Fibroblast of skin of right biceps (primary cell): Measurements from ENCODE around the gene ZFAND4.
"Not testable (repeated sequence)": the region's sequence is repeated elsewhere in the genome, so short reads cannot be mapped to it uniquely, and the experiment has no call there.

Experiments
- DNase-seq: peaks from one replicate; pipeline ENCODE4 v3.0.0-alpha.2; 2013

ZFAND4 gene

DNA sequence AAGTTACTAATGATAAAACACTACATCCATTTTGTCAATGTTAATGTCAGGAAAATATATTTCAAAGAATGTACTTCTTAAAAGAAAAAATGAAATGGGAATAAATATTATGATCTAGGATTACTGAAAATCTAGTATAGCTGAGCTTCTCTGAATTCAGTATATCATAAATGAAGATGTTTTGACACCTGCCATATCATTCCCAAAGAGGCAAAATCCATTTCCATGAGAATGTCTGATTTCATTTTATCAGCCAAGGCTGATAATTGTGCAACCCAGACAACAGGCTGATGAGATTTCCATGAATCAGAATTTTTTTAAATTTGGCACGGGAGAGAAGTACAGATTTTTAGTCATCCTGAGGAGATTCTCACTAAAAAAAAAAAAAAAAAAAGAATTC is 32.5 kb downstream of the ZFAND4 start:
- DNase-seq, result no peak

GRCh38 chr10:45627412-45628048 is 45.0 kb downstream of the ZFAND4 start:
- DNase-seq, result no peak

DNA sequence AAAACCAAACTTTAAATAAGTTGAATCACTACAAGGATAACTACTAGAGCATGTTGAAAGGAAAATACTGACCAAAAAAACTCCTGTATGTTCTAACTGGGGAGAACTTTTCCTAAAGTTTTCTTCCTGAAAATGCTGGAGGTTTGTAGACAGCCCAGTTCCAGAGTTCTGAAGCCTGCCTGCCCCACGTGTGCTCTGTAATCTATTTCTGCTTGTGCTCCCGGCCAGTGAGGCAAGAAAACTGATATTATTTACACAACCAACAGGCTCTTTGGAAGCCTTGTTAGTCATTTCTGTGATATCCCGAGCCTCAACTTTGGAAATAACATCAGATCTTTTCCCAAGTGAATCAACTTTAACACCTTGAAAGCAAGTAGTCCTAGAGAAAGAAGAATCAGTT is 46.7 kb downstream of the ZFAND4 start:
- no peak for DNase-seq

DNA sequence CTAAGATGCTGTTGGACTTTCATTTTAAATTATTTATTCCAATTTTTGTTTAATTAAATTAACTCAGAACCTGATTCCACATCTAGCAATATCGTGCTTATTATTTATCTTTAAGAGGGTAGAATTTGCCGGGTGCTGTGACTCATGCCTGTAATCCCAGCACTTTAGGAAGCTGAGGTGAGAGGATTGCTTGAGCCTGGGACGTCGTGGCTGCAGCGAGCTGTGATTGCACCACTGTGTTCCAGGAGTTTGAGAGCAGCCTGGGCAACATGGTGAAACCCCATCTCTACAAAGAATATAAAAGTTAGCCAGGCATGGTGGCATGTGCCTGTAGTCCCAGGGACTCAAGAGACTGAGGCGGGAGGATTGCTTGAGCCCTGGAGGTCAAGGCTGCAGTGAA is 47.8 kb downstream of the ZFAND4 start:
- no peak for DNase-seq

DNA sequence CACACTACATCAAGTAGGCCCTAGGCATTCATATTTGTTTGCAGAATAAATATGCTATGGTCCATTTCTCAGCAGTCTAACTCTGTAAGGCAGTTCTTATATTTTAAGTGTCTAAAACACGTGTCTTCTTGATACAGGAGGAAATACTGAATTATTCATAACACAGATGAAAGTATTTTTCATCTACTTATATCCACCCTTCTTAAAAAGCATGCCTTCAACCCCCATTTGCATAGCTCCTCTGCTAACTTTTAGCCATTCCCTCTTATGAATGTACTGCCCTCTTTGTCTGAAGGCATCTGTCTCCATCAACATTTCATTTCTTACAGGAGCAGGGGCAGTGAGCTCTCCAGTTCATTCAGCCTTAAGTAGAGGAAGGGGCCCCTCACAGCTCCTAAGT is 57.7 kb downstream of the ZFAND4 start:
- no peak for DNase-seq

GRCh38 chr10:45612741-45613140 is 59.8 kb downstream of the ZFAND4 start:
- DNase-seq, result no peak

GRCh38 chr10:45608052-45608451 is 64.5 kb downstream of the ZFAND4 start:
- DNase-seq, result no peak

- no peak for DNase-seq
Measured at GRCh38 chr10:45607276-45607675, 65.3 kb downstream of the ZFAND4 start.

DNA sequence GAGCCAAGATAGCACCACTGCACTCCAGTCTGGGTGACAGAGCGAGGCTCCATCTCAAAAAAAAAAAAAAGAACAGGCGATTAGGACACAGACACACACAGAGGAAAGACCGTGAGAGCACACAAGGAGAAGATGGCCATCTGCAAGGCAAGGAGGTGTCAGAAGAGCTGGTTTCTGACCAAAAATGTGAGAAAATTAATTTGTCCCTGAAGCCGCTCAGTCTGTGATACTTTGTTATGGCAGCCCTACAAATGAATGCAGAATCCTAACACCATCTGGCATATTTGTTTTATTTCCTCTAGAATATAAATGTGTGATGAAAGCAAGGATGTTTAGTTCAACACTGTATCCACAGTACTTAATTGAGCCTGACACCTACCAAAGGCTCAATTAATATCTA is 69.7 kb downstream of the ZFAND4 start:
- no peak for DNase-seq

GRCh38 chr10:45602082-45602730 is 70.4 kb downstream of the ZFAND4 start:
- peak; percentile 11 for DNase-seq

GRCh38 chr10:45601254-45601930 is 71.2 kb downstream of the ZFAND4 start:
- DNase-seq, result not testable (repeated sequence)

DNA sequence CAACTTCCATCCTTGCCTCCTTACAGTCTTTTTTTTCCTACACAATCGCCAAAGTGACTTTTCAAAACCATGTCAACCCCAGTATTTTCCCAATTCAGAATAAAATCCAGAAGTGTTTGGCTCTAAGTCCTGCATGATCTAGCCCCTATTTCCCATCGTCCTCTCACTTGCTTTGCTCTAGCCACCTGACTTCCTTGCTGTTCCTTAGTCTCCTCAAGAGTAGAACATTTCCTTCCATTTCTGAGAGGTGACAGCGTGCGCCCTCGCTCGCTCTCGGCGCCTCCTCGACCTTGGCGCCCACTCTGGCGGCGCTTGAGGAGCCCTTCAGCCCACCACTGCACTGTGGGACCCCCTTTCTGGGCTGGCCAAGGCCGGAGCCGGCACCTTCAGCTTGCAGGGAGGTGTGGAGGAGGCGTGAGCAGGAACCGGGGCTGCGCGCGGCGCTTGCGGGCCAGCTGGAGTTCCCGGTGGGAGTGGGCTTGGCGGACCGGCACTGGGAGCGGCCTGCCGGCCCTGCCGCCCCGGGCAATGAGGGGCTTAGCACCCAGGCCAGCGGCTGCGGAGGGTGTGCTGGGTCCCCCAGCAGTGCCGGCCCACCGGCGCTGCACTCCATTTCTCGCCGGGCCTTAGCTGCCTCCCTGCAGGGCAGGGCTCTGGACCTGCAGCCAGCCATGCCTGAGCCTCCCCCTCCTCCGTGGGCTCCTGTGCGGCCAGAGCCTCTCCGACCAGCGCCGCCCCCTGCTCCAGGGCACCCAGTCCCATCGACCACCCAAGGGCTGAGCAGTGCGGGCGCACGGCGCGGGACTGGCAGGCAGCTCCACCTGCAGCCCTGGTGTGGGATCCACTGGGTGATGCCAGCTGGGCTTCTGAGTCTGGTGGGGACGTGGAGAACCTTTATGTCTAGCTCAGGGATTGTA is 72.0 kb downstream of the ZFAND4 start:
- DNase-seq, result not testable (repeated sequence)

DNA sequence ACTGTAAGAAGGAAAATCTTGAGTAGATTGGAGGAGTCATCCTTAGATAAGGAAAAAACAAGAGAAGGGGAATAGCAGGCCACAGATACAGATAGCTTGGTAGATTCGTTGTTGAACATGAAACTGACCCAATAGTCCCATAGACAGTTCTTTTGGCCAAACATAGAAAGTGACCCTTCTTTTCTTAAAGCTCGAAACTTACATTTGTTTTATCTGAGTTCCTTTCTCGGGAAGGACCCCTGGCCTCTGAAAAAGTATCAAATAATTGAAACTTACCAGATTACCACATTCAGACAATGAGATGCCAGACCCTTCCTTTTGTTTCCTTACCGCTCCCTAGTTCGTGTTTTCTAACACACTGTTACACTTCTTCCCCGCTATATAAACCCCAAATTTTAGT is 72.9 kb downstream of the ZFAND4 start:
- DNase-seq, result no peak

GRCh38 chr10:45599021-45599603 is 73.5 kb downstream of the ZFAND4 start:
- DNase-seq, result no peak

DNA sequence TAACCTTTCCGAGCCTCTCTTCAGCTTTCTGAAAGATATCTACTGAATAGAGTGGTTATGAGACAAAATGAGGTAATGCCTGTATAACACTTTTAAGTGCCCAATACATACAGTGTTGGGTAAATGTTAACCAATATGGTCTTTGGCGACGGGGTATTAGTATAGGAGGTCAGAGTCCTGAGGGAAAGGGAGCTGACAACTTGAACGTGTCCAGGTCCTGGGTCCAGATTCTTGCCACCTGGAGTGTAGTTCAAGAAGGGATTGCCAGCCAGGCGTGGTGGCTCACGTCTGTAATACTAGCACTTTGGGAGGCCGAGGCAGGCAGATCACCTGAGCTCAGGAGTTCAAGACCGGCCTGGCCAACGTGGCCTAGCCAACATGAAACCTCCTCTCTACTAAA is 76.0 kb downstream of the ZFAND4 start:
- no peak for DNase-seq

GRCh38 chr10:45594276-45595157 is 78.1 kb downstream of the ZFAND4 start:
- peak; percentile 93 for DNase-seq

- no peak for DNase-seq
Measured at GRCh38 chr10:45593938-45594275, 78.7 kb downstream of the ZFAND4 start.

DNA sequence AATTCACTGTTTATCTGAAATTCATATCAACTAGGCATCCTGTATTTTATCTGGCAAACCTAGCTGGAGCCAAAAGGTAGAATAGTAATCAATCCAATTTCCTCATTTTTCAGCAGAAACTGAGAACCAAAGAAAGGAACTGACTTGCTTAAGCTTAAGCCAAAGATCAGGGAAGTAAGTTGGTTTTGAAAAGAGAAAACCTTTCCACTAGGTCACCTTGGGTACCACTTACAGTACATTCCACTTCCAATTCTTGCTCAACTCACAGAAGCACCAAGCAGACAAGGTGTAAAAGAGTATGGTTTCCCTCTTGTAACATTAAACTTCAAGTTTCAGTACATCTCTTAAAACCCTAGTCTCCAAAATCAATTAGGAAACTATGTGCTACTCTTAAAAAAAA is 79.6 kb downstream of the ZFAND4 start:
- no peak for DNase-seq

GRCh38 chr10:45592432-45592831 is 80.1 kb downstream of the ZFAND4 start:
- DNase-seq, result no peak

DNA sequence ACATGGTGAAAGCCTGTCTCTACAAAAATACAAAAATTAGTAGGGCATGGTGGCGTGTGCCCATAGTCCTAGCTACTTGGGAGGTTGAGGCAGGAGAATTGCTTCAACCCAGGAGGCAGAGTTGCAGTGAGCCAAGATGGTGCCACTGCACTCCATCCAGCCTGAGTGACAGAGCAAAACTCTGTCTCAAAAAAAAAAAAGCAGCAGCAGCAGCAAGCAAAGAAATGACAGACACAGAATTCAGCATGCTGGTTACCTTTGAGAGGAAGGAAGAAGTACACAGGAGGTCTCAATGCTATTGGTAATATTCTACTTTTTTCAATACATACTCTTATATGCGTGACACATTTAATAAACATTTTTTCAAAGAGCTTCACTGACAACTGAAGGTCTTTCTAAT is 81.3 kb downstream of the ZFAND4 start:
- DNase-seq, result no peak

DNA sequence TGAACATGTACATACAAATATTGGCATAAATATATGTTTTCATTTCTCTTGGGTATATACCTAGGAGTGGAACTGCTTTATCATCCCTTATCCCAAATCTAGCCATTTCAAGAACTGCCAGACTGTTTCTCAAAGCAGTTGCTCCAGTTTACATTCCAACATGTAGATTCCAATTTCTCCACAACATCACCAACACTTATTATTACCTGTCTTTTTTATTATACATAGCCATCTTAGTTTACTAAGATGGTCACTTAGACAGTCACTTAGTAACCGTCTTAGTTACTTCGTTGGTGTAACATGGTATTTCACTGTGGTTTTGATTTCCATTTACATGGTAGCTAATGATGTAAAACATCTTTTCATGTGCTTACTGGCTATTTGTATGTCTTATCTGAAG is 82.7 kb downstream of the ZFAND4 start:
- DNase-seq, result no peak

- no peak for DNase-seq
Measured at GRCh38 chr10:45589009-45589408, 83.6 kb downstream of the ZFAND4 start.
